CD1c-positive myeloid dendritic cell (primary cell): ENCODE data around the gene HOXC11.
A peak's percentile ranks its signal among the peaks of the same experiment; 100 is the strongest.

Source experiments
- DNase-seq: peaks from one replicate; pipeline ENCODE4 v3.0.0-alpha.2; 2016; ENCODE audit errors: extremely low spot score

HOXC11 gene

DNA sequence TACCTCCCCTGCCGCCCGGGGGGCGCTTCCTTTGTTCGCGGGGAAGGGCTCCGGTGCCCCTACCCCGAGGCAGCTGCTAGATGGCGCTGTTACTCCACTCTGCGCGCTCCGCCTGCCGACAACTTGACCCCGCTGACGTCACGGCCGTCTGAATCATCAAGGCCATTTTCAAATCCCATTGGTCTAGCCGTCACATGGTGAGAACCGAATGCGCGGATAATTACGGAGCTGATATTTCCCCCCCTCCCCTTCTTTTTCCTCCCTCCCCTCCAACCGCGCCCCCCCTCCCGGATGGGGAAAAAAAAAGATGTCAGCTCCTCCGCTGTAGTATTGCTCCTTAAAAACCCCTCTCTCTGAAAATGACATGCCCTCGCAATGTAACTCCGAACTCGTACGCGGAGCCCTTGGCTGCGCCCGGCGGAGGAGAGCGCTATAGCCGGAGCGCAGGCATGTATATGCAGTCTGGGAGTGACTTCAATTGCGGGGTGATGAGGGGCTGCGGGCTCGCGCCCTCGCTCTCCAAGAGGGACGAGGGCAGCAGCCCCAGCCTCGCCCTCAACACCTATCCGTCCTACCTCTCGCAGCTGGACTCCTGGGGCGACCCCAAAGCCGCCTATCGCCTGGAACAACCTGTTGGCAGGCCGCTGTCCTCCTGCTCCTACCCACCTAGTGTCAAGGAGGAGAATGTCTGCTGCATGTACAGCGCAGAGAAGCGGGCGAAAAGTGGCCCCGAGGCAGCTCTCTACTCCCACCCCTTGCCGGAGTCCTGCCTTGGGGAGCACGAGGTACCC is 12.2 kb downstream of the HOXC11 start, which contains the start of gene HOXC10:
TSS of gene HOXC10 (plus strand) at position 246 of the 791 bp plus-strand sequence. CDS start at position 360, 114 bp downstream.
- peak; percentile 78 for DNase-seq

DNA sequence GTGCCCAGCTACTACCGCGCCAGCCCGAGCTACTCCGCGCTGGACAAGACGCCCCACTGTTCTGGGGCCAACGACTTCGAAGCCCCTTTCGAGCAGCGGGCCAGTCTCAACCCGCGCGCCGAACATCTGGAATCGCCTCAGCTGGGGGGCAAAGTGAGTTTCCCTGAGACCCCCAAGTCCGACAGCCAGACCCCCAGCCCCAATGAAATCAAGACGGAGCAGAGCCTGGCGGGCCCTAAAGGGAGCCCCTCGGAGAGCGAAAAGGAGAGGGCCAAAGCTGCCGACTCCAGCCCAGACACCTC is 12.7 kb downstream of the HOXC11 start:
- DNase-seq = no peak

DNA sequence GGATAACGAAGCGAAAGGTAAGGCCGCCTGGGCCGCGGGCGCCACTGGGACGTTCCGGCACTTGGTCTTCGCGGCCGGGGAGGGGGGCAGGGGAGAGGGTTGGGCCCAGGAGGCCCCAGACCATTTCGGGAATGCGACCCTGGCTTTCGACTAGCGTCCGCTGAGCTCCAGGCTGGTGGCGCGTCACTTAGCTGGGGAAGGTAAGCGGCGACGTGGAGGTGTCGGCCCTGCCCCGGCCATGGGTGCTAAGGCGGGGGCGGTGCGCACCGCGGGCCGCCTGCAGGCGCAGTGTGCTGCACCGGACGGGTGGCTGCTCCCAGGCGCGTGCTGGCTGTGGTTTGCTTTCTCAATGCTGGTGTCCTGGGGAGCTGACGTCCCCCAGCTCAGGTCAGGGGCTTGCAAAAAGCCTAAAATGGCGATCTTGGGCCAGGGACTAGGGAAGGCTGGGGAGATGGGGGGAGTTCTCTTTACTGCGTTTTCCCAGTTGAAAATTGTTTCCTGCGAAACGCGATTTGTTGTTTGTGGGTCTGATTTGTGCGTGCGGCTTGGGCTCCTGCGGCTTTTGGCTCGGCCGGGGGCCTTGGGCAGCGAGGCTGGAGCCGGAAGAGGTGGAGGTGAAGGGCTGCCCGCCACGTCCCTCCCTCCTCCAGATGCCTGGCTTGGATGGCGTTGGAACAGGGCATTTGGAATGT is 13.2 kb downstream of the HOXC11 start:
- DNase-seq = no peak

DNA sequence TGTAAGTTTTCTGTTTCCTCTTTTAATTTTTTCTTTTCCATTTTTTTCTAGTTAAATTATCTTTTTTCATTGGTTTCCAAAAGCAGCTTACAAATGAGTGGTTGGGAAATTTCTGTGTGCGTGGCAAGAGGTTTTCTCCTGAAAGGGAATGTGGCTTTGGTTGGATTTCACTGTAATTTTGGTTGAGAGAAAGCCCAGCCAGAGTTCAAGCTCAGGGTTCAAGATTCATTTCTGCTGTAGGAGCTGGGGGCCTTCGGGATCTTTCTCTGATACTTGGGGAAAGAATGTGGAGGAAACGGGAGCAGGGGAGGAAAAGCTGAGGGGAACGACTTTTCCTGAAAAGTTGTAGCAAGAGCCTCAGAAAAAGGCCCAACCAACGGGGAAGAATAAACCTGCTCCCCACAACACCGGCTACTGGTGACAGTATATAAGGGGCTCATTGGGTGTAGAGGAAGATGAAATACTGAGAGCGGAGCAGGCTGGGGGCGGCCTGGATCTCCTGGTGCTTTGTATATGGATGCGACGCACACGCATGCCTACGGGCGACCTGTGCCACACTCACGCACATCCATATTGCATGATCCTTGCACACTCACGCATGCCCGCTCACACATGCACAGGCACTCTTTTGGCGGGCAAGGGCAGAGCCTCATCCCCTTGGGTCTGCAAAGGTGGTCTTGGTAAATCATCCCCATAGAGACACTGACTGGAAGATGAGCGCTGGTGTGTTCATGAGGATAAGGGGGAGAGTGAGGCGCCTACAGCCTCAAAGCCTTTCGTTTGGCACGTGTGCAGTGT is 14.0 kb downstream of the HOXC11 start:
- DNase-seq = no peak

DNA sequence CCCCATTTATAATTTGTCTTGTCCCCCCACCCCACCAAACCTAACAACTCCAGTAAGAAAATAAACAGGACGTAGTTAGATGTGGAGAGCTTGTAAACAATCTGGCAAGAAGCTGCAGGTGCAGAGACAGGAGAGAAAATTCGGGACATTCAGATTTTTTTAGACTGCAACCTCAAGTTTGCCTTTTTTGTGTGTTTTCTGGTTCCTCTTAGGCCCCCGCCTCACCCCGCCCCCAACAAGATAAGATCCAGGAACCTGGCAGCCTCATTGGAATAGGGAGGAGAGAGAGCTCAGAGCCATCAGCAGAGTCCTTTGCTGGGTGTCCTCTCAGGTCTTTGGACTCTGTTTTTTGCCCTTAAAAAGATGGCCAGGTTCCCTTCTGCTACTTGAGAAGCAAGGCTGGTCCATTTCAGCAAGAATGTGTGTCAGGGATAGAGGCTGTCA is 14.9 kb downstream of the HOXC11 start:
- no peak for DNase-seq

DNA sequence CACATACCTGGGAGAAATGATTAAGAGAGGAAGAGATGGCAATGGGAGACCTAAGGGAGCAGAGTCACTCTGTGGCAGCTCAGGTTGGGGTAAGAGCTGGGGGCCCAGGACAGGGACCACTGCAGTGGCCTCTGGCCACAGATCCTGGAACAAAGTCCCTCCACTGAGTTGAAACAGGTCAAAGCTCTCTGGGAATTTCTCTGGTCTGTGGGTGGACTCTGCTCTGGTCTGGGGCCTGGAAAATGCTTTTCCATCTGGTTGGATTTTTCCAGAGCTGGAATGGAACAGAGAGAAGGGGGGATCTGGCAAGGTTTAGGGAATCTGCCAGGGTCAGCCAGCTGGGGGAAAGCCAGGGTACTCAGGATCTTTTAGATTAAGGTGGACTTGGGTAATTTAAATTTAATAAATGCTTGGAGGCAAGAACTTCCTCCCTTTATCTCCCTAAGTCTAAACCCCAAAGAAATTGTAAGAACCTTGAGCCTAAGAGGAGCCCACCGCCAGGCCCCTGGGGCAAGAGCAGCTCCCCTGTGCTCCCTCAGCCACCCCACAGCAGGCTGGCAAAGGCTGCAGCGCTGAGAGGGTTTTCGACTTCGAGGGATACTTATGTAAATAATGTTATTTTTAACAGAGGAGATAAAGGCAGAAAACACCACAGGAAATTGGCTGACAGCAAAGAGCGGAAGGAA is 15.8 kb downstream of the HOXC11 start:
- DNase-seq = no peak

DNA sequence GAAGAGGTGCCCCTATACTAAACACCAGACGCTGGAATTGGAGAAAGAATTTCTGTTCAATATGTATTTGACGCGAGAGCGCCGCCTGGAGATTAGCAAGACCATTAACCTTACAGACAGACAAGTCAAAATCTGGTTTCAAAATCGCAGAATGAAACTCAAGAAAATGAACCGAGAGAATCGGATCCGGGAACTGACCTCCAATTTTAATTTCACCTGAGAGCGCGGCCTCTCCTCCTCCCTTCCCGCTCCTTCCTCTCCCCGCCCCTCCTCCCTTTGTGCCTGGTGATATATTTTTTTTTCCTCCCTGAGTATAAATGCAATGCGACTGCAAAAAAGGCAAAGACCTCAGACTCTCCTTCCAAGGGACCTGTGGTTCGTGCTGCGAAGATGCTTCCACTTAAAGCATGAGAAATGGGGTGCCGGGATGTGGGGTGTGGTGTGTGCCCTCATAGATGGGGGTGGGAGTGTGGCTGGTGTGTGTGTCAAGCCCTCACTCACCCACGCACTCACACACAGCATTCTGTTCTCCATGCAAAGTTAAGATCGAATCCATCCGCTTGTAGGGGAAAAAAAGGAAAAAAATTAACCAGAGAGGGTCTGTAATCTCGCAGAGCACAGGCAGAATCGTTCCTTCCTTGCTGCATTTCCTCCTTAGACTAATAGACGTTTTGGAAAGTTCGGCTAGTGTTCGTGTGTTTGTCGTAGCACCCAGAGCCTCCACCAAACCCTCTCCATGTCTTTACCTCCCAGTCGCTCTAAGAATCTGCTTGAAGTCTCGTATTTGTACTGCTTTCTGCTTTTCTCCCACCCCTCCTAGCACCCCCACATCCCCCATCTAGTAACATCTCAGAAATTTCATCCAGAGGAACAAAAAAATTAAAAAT is 16.5 kb downstream of the HOXC11 start:
- DNase-seq = peak; percentile 38

DNA sequence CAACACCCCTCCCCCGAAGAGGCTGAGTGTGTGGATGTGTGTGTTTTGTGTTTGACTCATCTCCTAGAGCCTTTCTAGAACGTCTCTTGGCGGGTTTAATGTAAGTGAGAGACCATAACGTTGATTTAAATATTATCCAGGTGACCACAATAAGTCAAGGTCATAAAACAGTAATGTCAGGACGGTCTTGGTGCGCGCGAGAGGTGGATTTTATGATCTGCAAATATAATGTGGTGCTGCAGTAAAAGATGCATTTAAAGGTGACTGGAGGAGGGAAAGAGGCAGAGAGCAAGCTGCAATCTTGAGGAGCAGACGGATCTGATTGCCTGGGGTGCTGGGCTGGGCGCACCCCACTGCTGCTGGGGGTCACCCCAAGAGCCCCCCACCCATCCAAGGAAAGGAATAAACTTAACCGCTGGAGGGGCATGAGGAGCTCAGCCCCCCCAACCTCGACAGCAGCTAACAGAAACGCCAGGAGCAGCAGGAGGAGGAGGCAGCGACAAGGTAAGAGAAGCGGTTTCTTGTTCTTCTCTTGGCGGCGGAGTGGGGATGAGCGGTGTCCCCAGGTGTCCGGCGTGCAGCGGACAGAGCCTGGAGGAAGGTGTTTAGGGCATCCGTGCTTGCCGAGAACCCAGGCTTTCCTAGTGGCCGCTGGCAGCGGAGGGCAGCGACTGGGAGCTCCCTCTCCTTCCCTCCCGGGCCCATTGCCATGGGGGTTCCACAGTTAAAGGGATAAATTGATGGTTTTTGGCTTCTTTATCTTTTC is 17.6 kb downstream of the HOXC11 start:
- DNase-seq = no peak

DNA sequence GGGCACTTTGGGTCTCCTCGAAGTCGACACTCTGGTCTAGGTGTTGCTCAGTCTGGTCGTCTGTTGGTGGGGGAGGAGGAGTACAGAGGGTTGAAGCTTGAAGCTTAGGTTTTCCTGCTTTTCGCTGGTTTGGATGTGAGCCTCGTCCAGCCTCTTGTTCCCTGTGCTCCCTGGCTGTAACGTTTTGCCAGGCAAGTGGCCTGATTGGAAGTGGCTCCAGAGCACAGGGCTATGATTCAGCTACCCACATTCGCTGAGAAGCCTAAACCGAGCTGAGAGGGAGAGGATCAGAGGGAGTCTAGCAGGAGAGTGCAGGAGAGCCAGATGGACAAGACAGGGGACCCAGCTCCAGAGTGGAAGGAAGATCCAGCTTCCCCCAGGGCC is 18.1 kb downstream of the HOXC11 start:
- DNase-seq = no peak

DNA sequence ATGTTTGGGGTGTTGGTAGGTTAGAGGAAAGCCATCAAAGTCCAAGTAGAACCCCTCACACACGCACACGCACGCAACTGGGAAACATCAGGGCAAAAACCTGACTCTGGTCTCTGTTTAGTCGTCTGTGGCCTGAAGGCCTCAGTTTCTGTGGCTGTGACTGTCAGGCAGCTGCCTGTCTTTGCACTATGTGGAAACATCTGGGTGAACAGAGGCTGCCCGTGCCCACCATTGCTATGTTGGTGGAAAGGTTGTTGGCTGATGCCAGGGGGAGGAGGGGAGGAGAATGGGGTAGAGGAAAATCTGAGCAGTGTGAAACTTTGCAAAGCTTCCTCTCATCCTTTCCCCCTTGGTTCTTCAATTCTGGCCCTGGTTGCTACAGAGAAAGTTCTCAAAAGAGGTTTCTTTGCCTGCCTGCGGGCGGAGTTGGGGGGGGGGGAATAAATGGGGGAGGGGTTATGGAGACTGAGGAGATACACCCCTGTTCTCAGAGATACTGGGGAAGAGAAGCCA is 19.5 kb downstream of the HOXC11 start:
- DNase-seq = no peak

DNA sequence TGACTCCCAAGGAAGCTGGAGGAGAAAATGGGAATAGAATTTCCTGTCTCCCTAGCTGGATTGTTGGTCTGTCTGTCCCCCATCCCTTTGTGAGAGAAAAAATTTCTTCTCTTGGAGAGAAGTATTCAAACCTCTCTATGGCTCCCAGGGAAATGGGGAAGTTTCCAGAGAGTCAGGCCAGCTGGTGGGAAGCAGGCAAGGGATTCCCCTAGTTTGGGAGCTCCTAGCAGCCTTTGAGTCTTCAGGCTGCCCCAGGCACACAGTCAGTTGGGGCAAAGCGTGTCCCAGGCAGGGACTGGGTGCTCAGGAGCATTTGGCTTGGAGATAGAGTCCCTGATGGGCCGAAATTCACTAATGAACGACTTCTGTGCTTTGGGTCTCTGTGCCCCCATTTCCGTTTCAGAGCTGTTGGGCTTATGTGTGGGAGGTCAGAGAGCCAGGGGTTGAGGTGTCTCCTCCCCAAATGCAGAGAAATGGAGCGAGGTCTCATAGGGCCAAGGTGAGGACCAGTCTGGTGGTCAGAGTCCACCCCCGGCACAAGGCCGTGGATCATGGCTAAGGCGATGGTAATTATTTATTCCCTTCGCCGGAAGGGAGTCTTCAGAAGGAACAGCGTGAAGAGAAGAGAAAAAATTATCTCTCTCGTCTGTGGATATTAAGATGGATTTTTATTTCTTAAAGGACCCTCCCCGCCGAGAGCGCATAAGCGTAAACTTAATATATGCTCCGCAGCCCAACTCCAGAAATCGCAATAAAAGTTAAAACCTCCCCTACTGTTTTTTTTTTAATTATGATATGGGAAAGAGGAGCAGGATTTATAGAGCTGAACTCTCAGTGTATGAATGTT is 20.5 kb downstream of the HOXC11 start:
- no peak for DNase-seq

DNA sequence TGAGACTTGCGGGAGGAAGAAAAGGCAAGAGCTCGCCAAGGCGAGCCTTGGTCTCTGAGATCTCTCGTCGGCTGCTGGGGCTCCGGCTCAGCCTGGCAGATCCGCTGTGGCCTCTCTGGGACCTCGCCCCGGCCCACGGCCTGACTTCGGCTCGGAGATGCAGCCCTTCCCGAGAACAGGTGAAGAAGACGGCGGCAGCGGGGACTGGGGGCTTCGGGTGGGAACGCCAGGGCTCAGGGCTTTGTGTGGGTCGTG is 21.0 kb downstream of the HOXC11 start:
- no peak for DNase-seq

DNA sequence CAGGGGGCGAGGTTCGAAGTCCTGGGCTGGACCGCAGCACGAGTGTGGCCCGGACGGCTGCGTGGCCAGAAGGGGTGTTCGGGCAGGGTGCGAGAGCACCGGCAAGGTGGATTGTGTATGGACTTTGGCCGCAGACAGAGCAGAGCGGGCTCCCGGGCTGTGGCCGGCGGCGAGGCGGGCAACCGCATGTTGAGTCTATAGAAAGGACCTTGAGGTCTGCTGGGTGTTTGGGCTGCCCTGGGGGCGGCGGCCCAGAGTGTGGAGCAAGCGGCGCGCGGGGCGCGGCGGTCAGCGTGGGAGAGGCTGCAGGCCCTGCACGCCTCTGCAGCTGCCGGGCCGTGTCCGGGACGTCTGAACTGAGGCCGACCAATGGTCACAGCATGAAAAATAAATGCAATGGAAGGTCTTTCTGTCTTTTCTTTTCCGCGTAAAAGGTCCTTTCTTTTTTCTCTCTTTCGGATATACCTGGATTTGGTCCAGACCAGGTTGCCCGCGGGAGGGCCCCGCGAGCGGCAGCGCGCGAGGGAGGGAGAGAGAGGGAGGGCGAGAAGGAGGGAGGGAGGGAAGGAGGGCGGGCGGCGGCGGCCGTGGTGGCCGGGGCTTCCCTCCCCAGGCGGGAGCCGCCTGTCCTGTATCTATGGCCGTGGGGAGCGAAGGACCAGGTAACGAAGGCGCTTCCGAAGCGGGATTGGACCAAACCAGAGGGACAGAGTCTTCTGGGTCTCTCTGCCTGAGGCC is 21.5 kb downstream of the HOXC11 start:
- DNase-seq = no peak

DNA sequence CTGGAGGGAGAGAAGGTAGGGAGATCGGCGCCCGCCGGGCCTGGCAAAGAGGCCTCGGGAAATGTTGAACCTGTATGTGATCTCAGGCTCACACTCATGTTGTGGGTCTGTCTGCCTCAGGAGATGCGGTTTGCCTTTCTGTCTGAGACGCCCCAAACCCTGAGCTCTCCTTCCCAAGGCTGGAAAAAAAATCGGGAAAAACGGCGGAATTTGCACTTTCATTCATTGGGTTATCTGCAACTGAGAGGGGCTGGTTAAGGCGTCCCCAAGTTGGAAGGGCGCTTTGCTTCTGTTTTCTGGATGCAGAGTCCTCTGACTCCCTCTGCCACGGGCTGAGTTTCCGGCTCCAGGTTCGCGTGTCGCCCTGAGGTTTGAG is 22.1 kb downstream of the HOXC11 start:
- DNase-seq = peak; percentile 31

DNA sequence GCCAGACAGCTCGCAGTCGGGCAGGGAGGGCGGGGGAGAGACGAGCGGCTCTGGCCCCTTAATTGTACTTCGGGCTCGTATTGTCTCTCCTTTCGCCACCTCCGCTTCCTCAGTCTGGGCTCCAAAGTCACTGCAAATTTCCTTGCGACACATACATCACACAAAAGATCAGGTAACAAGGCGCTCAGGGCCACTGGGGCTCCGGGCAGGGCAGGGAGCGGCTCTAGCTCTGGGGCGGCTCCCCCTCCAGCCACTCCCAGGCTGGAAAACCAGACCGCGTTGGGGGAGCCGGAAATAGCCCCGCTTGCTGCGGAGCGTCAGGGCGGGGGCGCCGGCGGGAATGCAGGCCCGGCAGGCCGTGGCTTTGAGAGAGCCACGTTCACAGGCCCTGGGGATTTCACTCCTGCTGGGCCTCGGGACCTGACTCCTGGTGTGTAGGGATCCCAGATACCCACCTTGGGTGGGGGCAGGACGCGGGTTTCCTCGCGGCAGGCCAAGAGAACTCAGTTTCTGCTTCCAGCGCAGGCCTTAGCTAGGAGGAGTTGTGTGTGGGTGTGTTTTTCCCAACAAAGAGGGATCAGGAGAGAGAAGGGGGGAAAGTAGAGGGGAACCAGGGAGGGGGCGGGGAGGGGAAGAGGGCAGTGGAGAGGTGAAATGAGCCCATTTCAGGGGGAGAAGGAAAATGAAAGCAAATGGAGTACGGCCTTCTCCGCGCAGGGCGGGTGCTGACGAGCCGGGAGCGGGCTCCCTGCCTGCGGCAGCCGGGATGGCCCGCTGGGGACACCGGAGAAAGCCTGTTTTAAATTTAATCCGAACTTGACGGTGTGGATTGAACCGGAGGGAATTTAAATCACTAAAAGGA is 22.7 kb downstream of the HOXC11 start:
- DNase-seq = no peak

DNA sequence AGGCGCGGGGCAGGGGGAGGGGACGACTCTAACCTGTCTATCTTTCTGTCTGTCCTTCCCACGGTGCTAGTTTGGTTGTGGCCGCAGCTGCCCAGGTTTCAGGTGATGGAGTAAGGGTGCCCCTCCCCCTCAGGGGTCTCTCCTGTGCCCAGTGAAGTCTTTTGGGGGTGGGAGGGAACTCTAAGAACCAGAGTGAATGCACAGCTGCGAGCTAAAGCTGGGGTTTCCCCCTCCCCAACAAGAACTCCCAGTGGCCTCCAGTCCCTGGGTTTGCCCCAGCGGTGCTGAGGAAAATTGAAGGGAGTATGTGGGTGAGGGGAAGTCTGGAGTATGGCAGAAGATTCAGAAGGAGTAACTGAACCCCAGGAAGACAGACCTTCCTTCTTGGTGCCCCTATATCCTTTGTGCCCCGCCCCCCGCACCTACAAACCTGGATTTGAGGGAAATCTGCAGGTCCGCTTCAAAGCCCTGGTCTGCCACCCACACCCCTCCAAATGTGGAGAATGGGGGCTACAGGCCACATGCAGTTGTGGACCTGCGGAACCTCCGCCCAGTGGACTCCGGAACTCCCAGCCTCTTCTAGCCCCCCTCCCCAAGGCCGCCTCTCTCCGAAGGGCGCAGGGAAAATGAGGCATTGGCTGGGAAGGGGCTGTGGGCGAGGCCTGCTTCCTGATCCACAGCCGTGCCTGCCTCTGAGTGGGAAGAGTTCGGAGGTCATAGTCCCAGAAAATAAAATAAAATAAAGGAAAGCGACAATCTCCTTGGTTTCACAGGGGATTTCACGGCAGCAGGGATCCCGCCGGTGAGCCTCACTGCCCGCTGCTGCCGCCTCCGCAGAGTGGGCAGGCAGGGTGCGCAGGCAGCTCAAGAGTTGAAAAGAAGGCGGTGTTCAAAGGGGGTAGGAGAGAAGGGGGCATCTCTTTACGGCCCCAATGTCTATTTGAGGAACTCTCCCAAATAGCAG is 23.6 kb downstream of the HOXC11 start:
- DNase-seq = no peak
